ENCODE data around the gene BANP.

DNA sequence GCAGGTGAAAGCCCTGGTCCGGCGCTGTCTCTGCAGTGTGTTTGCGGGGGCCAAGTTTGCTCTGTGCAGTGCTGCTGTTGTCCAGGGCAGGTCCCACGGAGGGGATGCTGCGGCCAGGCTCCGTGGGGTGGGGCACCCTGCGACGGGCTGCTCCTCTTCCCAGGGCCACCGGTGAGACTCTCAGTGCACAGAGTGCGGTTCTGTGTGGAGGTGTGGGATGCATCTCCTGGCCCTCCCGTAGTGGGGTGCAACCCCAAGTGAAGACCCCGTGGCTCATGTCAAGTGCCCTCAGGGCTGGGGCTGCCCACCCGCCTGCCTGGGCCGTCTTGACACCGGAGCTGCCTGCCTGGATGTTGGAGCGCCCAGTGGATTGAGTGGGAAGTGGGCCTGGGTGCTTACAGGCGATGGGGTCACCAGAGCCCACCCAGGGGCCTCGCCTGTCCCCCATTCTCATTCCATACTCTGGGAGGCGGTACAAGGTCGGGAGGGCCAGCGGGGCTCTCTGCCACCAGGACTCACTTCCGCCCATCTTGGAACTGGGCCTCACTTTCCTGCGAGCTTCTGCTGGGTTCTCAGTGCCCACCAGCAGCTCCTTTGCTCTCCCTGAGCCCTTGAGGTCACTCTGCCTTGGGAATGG lies 119.9 kb downstream of the BANP start:
- TF ChIP-seq EZH2 (IDR thresholded peaks at IDR 0.05; ENCODE audit: insufficient read depth, poor library complexity, severe bottlenecking) (no peak), EZH2phosphoT487 (IDR thresholded peaks at IDR 0.05; ENCODE audit: insufficient read depth, low read depth) (no peak)

Measured in GM23248 (cell line).